Body of pancreas (tissue), 4 donors: Measurements from ENCODE around the gene FDX2.

Source experiments
- POLR2A ChIP-seq, 3 donors: fragments of 450-650 bp; IDR thresholded peaks; one replicate each; pipeline ENCODE4 v1.6.1; 2016; ENCODE audit warnings: antibody characterized with exemption in 3 of 3, mild to moderate bottlenecking in 2 of 3
- TF ChIP-seq, protein P1 (sequence below), 7 experiments: fragments of 450-650 bp in 4 of 7; fragments of 200-600 bp in 3 of 7; sonication (generic) in 3 of 7; IDR thresholded peaks; one replicate each; pipeline ENCODE4 v1.5.1; 2016 to 2019; ENCODE audit warnings: antibody characterized with exemption in 7 of 7

DNA sequence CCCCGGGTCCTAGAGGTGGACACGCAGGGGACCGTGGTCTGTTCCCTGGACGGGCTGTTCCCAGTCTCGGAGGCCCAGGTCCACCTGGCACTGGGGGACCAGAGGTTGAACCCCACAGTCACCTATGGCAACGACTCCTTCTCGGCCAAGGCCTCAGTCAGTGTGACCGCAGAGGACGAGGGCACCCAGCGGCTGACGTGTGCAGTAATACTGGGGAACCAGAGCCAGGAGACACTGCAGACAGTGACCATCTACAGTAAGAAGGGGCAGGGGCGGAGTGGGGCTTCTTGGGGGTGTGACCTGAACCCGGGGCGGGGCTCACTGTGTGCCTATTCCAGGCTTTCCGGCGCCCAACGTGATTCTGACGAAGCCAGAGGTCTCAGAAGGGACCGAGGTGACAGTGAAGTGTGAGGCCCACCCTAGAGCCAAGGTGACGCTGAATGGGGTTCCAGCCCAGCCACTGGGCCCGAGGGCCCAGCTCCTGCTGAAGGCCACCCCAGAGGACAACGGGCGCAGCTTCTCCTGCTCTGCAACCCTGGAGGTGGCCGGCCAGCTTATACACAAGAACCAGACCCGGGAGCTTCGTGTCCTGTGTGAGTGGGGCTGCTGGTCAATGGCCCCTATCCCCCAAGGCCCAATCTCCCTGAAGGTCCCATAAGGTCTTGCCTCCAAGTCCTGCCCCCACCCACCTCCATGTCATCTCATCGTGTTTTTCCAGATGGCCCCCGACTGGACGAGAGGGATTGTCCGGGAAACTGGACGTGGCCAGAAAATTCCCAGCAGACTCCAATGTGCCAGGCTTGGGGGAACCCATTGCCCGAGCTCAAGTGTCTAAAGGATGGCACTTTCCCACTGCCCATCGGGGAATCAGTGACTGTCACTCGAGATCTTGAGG, 31.5 kb downstream of the FDX2 start:
- TF ChIP-seq, protein P1, sequence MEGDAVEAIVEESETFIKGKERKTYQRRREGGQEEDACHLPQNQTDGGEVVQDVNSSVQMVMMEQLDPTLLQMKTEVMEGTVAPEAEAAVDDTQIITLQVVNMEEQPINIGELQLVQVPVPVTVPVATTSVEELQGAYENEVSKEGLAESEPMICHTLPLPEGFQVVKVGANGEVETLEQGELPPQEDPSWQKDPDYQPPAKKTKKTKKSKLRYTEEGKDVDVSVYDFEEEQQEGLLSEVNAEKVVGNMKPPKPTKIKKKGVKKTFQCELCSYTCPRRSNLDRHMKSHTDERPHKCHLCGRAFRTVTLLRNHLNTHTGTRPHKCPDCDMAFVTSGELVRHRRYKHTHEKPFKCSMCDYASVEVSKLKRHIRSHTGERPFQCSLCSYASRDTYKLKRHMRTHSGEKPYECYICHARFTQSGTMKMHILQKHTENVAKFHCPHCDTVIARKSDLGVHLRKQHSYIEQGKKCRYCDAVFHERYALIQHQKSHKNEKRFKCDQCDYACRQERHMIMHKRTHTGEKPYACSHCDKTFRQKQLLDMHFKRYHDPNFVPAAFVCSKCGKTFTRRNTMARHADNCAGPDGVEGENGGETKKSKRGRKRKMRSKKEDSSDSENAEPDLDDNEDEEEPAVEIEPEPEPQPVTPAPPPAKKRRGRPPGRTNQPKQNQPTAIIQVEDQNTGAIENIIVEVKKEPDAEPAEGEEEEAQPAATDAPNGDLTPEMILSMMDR (IDR thresholded peaks at IDR 0.05): no peak
- TF ChIP-seq POLR2A (IDR thresholded peaks at IDR 0.05): no peak
